ENCODE data around the gene FLRT3.

The FLRT3 gene

DNA sequence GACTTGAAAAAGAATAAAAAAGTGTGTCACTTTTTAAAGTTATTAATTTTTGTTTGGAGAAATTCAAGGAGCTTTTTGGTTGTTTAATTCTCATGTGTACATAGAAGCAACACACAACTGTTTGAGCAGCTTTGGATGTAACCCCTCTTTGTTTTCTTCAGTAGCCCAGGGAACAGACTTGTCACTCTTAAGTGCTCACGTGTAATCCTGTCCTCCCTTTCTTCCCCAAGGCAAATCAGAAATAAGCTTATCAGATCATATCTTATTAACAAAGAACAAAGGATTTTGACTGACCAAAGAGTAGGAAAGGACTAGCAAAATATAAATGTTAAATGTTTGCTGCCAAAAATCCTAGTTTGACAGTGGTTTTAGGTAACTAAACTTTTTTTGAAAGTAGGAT is 7.3 kb upstream of the FLRT3 start:
- no peak for FAIRE-seq
- DNase-seq (ENCODE audit: insufficient read length), result no peak
- TF ChIP-seq TAF1 (IDR thresholded peaks at IDR 0.05; ENCODE audit: borderline replicate concordance, low read depth, low read length) (no peak), POLR2AphosphoS5 (IDR thresholded peaks at IDR 0.05; ENCODE audit: low read depth, low read length) (no peak), POLR2A (IDR thresholded peaks at IDR 0.05; ENCODE audit: low read depth, low read length) (no peak)

DNA sequence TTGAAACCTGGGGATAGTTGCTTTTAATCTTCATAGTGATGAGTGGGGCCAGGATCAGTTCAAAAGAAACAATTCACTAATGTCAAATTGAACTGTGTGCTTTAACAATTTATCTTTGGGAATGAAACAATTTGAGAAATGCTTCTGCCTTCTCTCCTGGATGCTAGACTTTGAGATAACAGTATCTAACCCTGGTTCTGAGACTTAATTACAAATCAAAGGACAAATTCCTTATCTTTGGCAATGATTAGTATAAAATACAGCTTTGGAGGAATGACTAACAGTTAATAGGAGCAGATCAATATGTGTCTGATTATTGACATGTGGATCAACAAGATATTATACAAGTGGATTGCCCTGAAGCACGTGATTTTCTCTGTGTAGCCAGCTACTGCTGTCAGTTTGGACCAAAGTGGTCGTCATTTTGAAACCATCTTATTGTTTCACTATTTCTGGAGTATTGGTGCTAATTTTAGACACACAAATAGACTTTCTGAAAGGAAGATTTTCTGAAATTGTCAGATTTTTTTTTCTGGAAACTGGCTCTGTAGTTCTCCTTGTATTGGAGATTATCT is 6.2 kb upstream of the FLRT3 start:
- no peak for FAIRE-seq
- DNase-seq (ENCODE audit: insufficient read length), result no peak
- TF ChIP-seq POLR2AphosphoS5 (IDR thresholded peaks at IDR 0.05; ENCODE audit: low read depth, low read length), result no peak
- TF ChIP-seq POLR2A (IDR thresholded peaks at IDR 0.05; ENCODE audit: low read depth, low read length), result no peak
- no peak for TF ChIP-seq TAF1 (IDR thresholded peaks at IDR 0.05; ENCODE audit: borderline replicate concordance, low read depth, low read length)

- DNase-seq (ENCODE audit: insufficient read length) (no peak), FAIRE-seq (no peak)
- no peak for TF ChIP-seq TAF1 (IDR thresholded peaks at IDR 0.05; ENCODE audit: borderline replicate concordance, low read depth, low read length)
- TF ChIP-seq POLR2A (IDR thresholded peaks at IDR 0.05; ENCODE audit: low read depth, low read length), result no peak
- TF ChIP-seq POLR2AphosphoS5 (IDR thresholded peaks at IDR 0.05; ENCODE audit: low read depth, low read length), result no peak
These were observed 5.5 kb upstream of the FLRT3 start for GRCh38 chr20:14342918-14343317.

GRCh38 chr20:14341801-14342200 is 4.4 kb upstream of the FLRT3 start:
- DNase-seq (ENCODE audit: insufficient read length) (no peak), FAIRE-seq (no peak)
- TF ChIP-seq POLR2AphosphoS5 (IDR thresholded peaks at IDR 0.05; ENCODE audit: low read depth, low read length), result no peak
- no peak for TF ChIP-seq POLR2A (IDR thresholded peaks at IDR 0.05; ENCODE audit: low read depth, low read length)
- TF ChIP-seq TAF1 (IDR thresholded peaks at IDR 0.05; ENCODE audit: borderline replicate concordance, low read depth, low read length), result no peak

GRCh38 chr20:14336686-14337085 is 726 bp downstream of the FLRT3 start:
- no peak for TF ChIP-seq POLR2A (IDR thresholded peaks at IDR 0.05; ENCODE audit: low read depth, low read length)
- no peak for TF ChIP-seq POLR2AphosphoS5 (IDR thresholded peaks at IDR 0.05; ENCODE audit: low read depth, low read length)
- no peak for TF ChIP-seq TAF1 (IDR thresholded peaks at IDR 0.05; ENCODE audit: borderline replicate concordance, low read depth, low read length)
- no peak for DNase-seq (ENCODE audit: insufficient read length)
- FAIRE-seq, result peak; percentile 42

- TF ChIP-seq POLR2AphosphoS5 (IDR thresholded peaks at IDR 0.05; ENCODE audit: low read depth, low read length) (no peak), POLR2A (IDR thresholded peaks at IDR 0.05; ENCODE audit: low read depth, low read length) (no peak), TAF1 (IDR thresholded peaks at IDR 0.05; ENCODE audit: borderline replicate concordance, low read depth, low read length) (no peak)
- DNase-seq (ENCODE audit: insufficient read length) (no peak), FAIRE-seq (no peak)
These were observed 2.4 kb downstream of the FLRT3 start for GRCh38 chr20:14335052-14335451.

DNA sequence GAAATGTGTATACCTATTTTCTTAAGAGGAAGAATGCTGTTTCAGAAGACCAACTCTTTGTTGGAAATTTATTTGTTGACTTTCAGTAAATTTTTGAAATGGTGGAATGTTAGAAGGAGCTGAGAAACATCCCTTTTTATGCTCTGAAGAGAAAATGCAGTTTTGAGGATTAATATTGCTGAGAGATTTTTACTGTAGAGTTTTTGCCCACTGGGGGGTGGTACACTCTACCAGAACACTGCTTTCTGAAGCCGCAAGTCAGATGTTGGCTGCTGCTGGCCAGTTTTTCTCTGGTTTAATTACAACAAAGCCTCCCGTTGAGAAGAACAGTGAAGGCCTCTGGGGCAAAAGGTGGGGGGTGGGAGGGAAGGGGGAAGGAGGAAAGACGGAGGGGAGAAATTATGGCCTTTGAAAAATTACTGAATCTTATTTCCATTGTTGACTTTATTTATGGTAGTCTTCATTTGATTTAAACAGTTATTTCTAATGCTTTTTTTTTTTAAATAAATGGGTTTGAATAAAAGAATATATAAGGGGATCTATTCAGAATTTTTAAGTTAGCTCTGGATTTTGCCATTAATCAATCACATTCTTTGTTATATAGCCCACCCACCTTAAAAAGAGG is 3.0 kb downstream of the FLRT3 start:
- TF ChIP-seq POLR2AphosphoS5 (IDR thresholded peaks at IDR 0.05; ENCODE audit: low read depth, low read length), result no peak
- TF ChIP-seq POLR2A (IDR thresholded peaks at IDR 0.05; ENCODE audit: low read depth, low read length), result no peak
- TF ChIP-seq TAF1 (IDR thresholded peaks at IDR 0.05; ENCODE audit: borderline replicate concordance, low read depth, low read length), result no peak
- no peak for FAIRE-seq

GRCh38 chr20:14333721-14334120 is 3.7 kb downstream of the FLRT3 start:
- DNase-seq (ENCODE audit: insufficient read length) (no peak), FAIRE-seq (peak; percentile 40)
- TF ChIP-seq POLR2AphosphoS5 (IDR thresholded peaks at IDR 0.05; ENCODE audit: low read depth, low read length), result no peak
- TF ChIP-seq TAF1 (IDR thresholded peaks at IDR 0.05; ENCODE audit: borderline replicate concordance, low read depth, low read length), result no peak
- TF ChIP-seq POLR2A (IDR thresholded peaks at IDR 0.05; ENCODE audit: low read depth, low read length), result no peak

More for the DNA sequence above, 3.0 kb downstream of the FLRT3 start:
- no peak for DNase-seq (ENCODE audit: insufficient read length)

DNA sequence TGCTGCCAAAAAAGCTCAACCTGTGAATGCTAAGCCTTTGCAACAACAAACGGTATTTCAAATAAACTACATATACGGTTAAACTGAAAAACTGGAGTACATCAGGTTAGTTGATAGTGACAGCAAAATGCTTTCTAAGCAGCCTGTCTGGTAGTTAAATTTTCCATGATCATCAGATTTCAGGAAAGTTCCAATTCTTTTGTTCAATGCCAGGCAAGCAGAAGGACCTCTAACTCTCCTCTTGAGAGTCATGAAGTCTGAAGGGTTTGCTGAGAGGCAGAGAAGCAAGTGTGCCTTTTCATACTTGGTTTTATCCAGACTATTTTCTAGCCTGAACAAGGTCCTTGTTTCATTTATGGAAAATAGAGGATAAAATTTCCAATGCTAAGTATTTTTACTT is 4.5 kb downstream of the FLRT3 start:
- FAIRE-seq (no peak), DNase-seq (ENCODE audit: insufficient read length) (no peak)
- TF ChIP-seq POLR2A (IDR thresholded peaks at IDR 0.05; ENCODE audit: low read depth, low read length), result no peak
- TF ChIP-seq POLR2AphosphoS5 (IDR thresholded peaks at IDR 0.05; ENCODE audit: low read depth, low read length), result no peak
- no peak for TF ChIP-seq TAF1 (IDR thresholded peaks at IDR 0.05; ENCODE audit: borderline replicate concordance, low read depth, low read length)

- no peak for DNase-seq (ENCODE audit: insufficient read length)
These were observed 5.8 kb downstream of the FLRT3 start for GRCh38 chr20:14331646-14332045.

GRCh38 chr20:14319704-14320103 is 17.7 kb downstream of the FLRT3 start:
- FAIRE-seq (no peak), DNase-seq (ENCODE audit: insufficient read length) (no peak)
- TF ChIP-seq POLR2AphosphoS5 (IDR thresholded peaks at IDR 0.05; ENCODE audit: low read depth, low read length), result no peak
- TF ChIP-seq TAF1 (IDR thresholded peaks at IDR 0.05; ENCODE audit: borderline replicate concordance, low read depth, low read length), result no peak
- TF ChIP-seq POLR2A (IDR thresholded peaks at IDR 0.05; ENCODE audit: low read depth, low read length), result no peak

More at GRCh38 chr20:14331646-14332045, 5.8 kb downstream of the FLRT3 start:
- no peak for FAIRE-seq
- TF ChIP-seq POLR2A (IDR thresholded peaks at IDR 0.05; ENCODE audit: low read depth, low read length), result no peak
- no peak for TF ChIP-seq TAF1 (IDR thresholded peaks at IDR 0.05; ENCODE audit: borderline replicate concordance, low read depth, low read length)
- TF ChIP-seq POLR2AphosphoS5 (IDR thresholded peaks at IDR 0.05; ENCODE audit: low read depth, low read length), result no peak

GRCh38 chr20:14313341-14314020 is 23.9 kb downstream of the FLRT3 start:
- DNase-seq (ENCODE audit: insufficient read length) (no peak), FAIRE-seq (no peak)
- no peak for TF ChIP-seq POLR2A (IDR thresholded peaks at IDR 0.05; ENCODE audit: low read depth, low read length)
- TF ChIP-seq POLR2AphosphoS5 (IDR thresholded peaks at IDR 0.05; ENCODE audit: low read depth, low read length), result no peak
